ENCODE measurements around the gene FAM20B.

The FAM20B gene

GRCh38 chr1:179120736-179121135 lies 95.0 kb downstream of the FAM20B start:
- Histone ChIP-seq H3K9me2 (replicated peaks; ENCODE audit: control insufficient read depth, low read length) (no peaks in the 10 kb centered on the region), H3K9me3 (ENCODE audit: control insufficient read depth, insufficient read depth, low read length) (no peaks in the 10 kb centered on the region), H3K36me3 (ENCODE audit: control insufficient read depth, low read length) (peaks cover 25% of the 10 kb centered on the region), H3K27me3 (ENCODE audit: control insufficient read depth, low read length) (no peaks in the 10 kb centered on the region), H3K79me2 (ENCODE audit: control insufficient read depth, low read length) (no peaks in the 10 kb centered on the region), H4K20me1 (ENCODE audit: control insufficient read depth, insufficient read depth, low read depth, low read length) (no peaks in the 10 kb centered on the region), H3K4me2 (ENCODE audit: low read length) (no peak overlapping the region), H3K4me3 (ENCODE audit: low read length) (no peak overlapping the region), H3K4me1 (ENCODE audit: control insufficient read depth, low read length) (peaks cover 7% of the 10 kb centered on the region; the same call in 1 of the 2 replicates), H3F3A (ENCODE audit: control insufficient read depth, insufficient read depth) (no peaks in the 10 kb centered on the region), H3K27ac (ENCODE audit: low read depth, low read length) (no peak overlapping the region)
- no peak for TF ChIP-seq EZH2phosphoT487 (IDR thresholded peaks at IDR 0.05; ENCODE audit: borderline replicate concordance, low read length)
- TF ChIP-seq CTCF (IDR thresholded peaks at IDR 0.05; ENCODE audit: low read depth, low read length, poor library complexity, severe bottlenecking): no peak

- no peaks in the 10 kb centered on the region for H4K20me1 ChIP-seq (ENCODE audit: control insufficient read depth, insufficient read depth, low read depth, low read length)
- H3K4me2 ChIP-seq (ENCODE audit: low read length): no peak overlapping the region
- H3F3A ChIP-seq (ENCODE audit: control insufficient read depth, insufficient read depth): no peaks in the 10 kb centered on the region
- H3K9me2 ChIP-seq (replicated peaks; ENCODE audit: control insufficient read depth, low read length): no peaks in the 10 kb centered on the region
- H3K4me3 ChIP-seq (ENCODE audit: low read length): no peak overlapping the region
- no peaks in the 10 kb centered on the region for H3K9me3 ChIP-seq (ENCODE audit: control insufficient read depth, insufficient read depth, low read length)
- H3K36me3 ChIP-seq (ENCODE audit: control insufficient read depth, low read length): peaks cover 27% of the 10 kb centered on the region
- no peaks in the 10 kb centered on the region for H3K27me3 ChIP-seq (ENCODE audit: control insufficient read depth, low read length)
- TF ChIP-seq CTCF (IDR thresholded peaks at IDR 0.05; ENCODE audit: low read depth, low read length, poor library complexity, severe bottlenecking): peak; percentile 74
- no peak for TF ChIP-seq EZH2phosphoT487 (IDR thresholded peaks at IDR 0.05; ENCODE audit: borderline replicate concordance, low read length)
- H3K4me1 ChIP-seq (ENCODE audit: control insufficient read depth, low read length): 0 out of 2 replicates have a peak, but pooled peaks cover 5% of the 10 kb centered on the region
- no peak overlapping the region for H3K27ac ChIP-seq (ENCODE audit: low read depth, low read length)
- no peaks in the 10 kb centered on the region for H3K79me2 ChIP-seq (ENCODE audit: control insufficient read depth, low read length)
Observed at GRCh38 chr1:179121159-179121938, 95.7 kb downstream of the FAM20B start.

- TF ChIP-seq CTCF (IDR thresholded peaks at IDR 0.05; ENCODE audit: low read depth, low read length, poor library complexity, severe bottlenecking) (no peak), EZH2phosphoT487 (IDR thresholded peaks at IDR 0.05; ENCODE audit: borderline replicate concordance, low read length) (no peak)
- Histone ChIP-seq H3K9me3 (ENCODE audit: control insufficient read depth, insufficient read depth, low read length) (no peaks in the 10 kb centered on the region), H3K4me2 (ENCODE audit: low read length) (no peak overlapping the region), H3K4me3 (ENCODE audit: low read length) (no peak overlapping the region), H3K79me2 (ENCODE audit: control insufficient read depth, low read length) (no peaks in the 10 kb centered on the region), H3K36me3 (ENCODE audit: control insufficient read depth, low read length) (peaks cover 11% of the 10 kb centered on the region), H3K9me2 (replicated peaks; ENCODE audit: control insufficient read depth, low read length) (no peaks in the 10 kb centered on the region), H4K20me1 (ENCODE audit: control insufficient read depth, insufficient read depth, low read depth, low read length) (no peaks in the 10 kb centered on the region), H3F3A (ENCODE audit: control insufficient read depth, insufficient read depth) (no peaks in the 10 kb centered on the region), H3K4me1 (ENCODE audit: control insufficient read depth, low read length) (peaks cover 17% of the 10 kb centered on the region), H3K27ac (ENCODE audit: low read depth, low read length) (no peak overlapping the region), H3K27me3 (ENCODE audit: control insufficient read depth, low read length) (no peaks in the 10 kb centered on the region)
Observed at GRCh38 chr1:179124873-179125272, 99.2 kb downstream of the FAM20B start.

Measured in DOHH2 (cell line).